HG02884 (cell line): ENCODE data around the gene EBPL.

Experiments used
- ATAC-seq: cut with Tn5 transposase; IDR thresholded peaks from one replicate; pipeline ENCODE4 v1.9.1; 2021; ENCODE audit warnings: mild to moderate bottlenecking, moderate library complexity; ENCODE audit not compliant: unreplicated experiment

The EBPL gene

DNA sequence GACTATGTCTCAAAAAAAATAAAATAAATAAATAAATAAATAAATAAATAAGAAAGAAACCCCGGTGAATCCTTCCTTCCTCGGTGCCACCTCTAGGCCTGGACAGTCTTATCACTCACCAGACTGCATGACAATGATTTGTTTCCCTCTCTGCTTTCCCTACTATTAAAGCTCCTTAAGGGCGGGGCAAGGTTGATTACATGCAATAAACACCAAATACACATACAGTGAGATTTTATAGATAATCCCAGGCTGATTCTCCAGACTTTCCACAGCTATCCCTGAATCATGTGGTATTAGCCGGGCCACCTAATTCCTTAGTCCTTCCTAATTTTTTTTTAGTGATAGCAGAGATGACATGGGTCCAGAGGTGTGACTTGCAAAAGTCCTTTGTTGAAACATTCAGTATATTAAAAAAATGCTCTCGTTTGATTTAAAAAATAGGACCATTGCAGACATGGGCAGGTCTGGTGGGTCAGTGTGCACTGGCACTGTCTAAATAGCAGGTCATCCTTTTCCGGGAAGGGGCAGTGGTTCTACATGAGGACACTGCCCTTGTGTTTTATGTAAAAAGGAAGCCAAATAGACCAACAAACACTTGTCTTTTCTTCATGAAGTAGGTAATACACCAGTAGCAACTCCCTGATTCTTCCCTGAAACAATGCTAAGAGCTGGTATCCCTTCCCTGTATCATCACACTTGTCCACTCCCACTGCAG lies 14.5 kb downstream of the EBPL start:
- no peak for ATAC-seq

DNA sequence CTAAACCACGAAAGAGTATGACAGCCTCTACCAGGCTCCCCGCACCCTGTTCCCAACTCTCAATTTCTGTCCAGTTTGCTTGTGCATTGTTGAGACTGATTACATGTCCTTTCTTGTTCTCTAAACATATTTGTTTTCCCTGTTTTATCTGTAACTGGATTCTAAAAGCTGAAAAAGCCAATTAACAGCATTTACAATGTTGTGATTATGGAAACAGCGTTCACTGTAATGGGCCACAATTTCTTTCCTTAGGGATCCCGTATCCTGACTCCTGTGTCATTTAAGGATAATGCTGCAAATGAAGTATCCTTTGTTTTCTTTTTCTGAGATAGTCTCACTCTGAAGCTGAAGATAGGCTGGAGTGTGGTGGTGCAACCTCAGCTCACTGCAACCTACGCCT lies 20.5 kb downstream of the EBPL start:
- no peak for ATAC-seq

DNA sequence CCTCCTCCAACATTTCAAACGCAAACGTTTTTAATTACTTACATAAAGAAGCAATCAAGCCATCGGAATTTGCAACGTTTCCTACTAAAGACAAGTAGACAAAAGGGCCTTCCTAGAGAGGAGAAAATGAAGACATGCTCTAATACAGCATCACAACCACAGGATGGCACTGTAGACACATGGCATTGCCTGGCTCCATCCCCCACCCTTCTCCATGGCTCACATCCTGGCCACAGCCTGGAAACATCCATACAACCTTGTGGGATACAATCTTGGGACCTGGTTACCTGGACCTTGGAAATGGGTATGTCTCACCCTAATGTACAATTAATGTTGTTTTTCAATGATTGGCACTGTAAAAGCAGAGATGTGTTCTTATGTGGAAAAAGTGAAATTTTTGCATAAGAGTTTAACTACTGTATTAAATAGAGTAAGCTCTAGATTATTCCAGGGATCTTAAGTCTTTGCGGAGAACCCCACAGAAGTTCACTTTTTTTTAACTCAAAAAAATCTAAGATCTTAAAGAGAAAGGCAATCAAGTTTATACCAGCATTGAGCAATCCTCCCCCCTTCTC lies 21.5 kb downstream of the EBPL start:
- ATAC-seq: no peak

DNA sequence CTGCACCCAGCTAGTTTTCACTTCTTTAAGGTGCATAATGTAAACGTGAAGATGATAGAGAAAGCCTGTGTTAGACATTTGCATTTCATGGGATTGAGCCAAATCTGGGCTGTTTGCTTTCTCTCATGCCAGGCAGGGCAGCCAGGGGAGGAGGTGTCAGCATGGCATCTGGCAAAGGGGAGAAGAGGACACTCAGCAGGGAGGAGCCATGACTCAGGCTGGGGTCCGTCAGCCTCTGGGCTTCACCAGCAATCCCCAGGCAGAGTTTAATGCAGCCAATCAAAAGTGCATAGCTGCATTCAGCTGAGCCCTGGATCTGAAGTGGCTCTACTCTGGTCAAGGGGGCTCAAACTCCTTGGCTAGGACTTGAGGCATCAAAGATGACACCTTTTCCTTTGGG lies 23.5 kb downstream of the EBPL start:
- ATAC-seq: no peak

DNA sequence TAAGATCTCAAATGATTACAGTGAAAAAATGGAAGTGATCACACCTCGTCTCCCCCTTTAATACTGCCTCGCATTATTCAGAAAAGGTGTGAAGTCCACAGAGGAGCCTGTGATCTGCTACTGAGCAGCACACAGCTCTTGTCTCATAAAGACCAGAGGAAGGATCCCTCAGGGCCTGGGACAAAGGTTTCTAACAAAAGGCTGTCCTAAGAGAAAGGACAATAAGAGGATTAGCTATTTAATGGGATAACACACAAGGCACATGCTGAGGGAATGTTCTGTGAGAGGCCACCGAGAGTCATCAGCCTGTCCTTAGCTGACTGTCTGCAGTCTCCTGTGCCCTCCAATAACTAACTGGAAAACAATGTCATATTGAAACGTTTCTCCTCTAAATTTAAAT lies 26.7 kb downstream of the EBPL start:
- no peak for ATAC-seq

DNA sequence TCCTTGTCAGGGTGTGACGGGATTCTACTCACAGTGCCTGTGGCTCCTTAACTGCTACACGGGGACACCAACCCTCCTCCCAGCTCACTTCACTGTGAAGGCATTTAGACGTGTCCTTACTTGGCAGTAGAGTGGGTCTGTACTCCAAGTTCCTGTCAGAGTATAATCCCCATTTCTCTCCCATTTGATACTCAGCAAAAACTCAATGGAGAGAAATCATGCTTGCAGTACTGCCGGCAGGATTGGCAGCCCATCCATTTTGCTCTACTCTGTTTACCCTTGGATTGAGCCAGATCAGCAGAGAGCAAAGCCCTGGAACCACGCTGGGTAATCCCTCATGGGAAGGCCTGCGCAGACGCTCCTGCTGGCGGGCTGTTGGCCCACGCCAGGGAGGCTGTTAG lies 34.0 kb downstream of the EBPL start:
- no peak for ATAC-seq

DNA sequence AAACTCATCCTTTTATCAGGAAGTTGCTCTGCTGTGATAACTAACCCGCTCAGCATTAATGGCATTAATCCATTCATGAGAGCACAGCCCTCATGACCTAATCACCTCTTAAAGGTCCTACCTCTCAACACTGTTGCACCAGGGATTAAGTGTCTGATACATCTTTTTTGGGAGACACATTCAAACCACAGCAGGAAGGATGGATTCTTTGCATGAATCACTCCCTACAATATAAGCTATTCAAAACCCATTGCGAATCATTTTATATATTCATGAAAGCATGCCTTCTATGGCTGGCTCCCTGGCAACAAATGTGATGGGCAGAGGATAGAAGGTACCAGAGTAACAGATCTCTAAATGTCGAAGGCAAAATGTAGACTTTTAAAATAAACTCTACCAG lies 35.4 kb downstream of the EBPL start:
- ATAC-seq: no peak

DNA sequence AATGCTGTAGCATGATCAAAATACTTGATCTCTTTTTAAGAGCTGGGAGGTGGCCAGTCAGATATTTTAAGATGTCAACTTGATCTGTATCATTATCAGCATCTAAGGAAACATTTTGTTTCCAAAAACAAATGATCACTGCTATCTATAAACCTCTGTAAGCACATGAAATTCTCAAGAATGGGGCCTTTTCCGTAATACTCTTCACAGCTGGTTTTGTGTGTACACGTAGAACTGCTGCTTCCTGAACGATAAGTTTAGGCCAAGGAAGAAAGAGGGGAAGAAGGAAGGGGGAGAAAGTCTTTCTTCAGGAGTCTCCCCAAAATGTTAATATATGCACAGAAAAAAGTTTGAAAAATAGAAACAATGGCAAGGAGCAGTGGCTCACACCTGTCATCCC lies 37.3 kb downstream of the EBPL start:
- no peak for ATAC-seq

DNA sequence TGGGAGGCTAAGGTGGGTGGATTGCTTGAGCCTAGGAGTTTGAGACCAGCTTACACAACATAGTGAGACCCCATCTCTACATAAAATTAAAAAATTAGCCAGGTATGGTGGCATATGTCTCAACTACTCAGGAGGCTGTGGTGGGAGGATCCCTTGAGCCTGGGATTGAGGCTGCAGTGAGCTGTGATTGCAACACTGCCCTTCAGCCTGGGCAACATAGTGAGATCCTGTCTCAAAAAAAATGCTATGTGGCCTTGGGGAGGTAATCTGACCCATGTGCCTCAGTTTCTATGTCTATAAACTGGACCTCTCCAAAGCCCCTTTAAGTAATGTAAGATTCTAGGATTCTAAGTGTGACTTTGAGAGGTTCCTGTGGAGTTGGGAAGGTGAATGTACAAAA lies 37.8 kb downstream of the EBPL start:
- ATAC-seq: no peak

DNA sequence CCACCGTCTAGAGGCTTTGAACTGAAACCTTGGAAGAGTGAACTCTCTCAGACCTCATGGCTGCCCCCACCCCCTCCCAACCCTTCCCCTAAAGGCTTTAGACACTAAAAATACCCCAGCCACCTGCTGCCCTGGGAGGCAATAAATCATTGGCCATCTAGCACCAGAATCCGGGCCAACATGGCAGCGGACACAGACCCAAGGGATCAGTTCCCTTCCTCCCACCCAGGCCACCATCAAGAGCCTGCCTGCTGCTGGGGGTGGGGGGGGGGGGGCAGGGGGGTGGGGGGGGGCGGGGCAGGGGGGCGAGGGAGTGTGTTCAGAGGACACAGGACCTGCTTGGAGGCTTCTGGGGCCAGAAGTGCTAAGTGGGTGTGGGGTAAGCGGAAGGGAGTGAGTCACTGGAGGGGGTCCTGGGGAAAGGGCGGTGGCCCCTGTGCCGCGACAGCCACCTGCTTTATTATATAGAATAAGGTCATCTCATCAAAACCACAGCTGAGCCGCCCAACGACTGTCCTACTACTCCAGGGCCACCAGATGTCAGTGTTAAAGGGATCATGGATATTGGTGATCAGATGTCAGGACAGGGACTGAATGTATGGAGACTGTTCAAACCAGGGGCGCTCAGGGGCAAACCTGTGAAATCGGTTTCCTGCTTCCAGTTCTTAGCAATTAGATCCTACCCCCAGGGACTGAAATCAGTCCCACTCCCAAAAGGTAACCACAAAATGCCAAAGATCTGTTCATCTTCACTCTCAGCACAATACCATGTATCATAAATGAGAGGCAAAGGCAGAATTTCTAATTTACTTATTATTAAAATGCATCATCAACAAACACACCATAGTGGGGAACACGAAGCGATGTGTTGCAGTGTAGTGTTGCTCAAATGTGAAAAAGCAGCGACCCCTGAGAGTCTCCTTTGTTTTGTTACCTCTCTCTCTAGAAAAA lies 38.7 kb downstream of the EBPL start:
- ATAC-seq: no peak

DNA sequence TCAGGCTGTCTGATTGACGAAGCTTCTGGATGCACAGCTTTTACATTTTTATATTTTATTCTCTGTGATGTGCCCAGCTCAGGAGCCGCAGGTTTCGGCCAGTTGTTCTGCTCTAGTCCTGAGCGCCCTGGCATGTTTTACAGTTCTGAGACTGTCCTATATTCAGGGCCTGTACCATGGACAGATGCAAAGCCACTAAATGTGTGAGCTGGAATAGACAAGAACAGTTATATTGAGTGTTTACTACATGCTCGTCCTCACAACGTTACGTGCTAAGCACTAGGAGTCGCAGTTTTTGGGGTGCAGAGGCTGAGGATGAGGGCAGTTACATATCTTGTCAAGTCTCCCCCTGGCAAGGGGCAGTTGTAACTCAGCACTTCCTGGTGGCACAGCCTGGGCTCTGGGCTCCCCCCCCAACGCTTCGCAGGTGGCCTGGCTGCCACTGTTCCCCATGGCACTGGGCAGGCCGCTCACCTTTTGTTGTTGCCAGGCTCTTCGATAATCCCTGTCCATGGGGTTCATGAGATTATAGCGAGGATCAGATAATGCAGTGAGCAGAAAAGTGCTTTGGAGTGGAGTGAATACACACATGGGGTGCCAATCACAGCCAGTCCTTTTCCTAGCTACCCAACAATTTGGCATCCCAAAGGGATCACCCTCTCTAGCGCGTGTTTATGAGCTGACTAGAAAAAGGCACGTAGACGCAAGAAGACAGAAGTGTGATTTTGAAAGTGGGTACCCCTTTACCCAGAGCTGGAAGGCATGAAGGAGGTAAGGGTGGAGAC lies 39.5 kb downstream of the EBPL start:
- no peak for ATAC-seq

DNA sequence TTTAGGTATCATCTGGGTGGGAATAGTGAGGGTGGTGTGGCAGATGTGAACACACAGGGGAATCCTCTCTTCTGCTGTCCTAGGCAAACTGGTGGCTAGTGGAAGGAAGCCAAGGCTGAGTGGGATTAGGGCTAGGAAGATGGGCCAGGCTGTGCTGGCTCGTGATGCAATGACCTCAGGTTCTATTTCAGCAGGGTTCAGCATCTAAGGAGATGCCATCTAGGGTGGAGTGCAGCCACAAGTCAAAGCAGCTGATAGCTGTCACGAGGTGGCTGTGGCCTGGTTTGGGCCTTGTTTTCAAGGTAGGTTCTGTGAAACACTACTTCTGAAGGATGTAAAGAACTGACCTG lies 41.3 kb downstream of the EBPL start:
- no peak for ATAC-seq

DNA sequence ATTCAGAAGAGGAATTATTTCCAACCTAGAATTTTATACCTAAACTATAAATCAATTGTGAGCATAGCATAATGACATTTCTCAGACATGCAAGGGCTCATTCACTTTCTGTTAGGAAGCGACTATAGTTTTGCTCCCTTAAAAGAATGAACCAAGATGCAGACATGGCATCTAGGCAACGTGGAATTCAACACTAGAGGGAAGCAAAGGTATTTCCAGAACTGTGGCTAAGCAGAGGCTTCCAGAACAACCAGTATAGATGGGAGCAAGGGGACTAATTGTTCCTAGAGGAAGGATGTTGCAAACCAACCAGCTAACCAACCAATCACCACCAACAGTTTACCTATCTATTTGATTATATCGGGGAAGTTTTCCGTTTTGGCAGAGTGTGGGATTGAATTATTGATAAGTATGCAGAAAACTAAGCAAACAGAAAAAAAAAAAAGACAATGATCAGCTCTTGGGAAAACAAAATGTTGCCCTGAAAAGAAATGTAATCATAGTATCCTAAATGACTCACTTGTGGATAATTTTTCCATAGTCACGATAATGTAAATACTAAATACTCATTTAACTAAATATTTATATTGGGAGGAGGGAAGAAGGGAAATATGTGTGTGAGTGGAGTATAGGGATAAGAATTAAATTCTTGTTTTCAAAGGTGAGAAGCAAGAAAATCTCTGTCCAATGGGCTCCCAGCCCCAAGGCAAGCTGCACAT lies 41.9 kb downstream of the EBPL start:
- no peak for ATAC-seq

DNA sequence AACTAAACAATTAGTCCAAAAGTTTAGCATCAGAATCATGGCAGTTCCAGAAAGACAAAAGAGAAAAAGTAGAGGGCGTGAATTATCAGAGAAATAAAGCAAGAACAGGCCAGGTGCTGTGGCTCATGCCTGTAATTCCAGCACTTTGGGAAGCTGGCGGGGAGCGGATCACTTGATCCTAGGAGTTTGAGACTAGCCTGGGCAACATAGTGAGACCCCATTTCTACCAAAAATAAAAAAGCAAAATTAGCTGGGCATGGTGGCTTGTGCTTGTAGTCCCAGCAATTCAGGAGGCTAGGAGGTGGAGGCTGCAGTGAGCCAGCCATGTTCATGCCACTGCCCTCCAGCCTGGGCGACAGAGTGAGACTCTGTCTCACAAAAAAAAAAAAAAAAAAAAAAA lies 44.6 kb downstream of the EBPL start:
- ATAC-seq: no peak

DNA sequence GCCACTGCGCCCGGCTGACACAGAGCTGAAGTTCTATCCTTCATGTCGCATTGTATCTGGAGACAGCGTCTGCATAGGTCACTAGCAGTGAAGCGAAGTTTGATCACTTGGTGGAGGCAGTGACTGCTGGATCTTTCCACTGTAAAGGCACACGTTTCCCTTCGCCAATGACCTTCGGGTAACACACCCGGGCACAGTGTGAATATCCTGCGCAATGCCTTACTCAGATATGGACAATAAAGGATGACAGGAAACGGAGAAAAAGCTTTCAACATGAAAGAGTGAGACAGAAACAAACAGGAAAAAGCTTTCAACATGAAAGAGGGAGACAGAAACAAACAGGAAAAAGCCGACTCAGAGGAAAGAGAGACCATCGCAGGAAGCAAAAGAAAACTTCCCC lies 45.8 kb downstream of the EBPL start:
- no peak for ATAC-seq

DNA sequence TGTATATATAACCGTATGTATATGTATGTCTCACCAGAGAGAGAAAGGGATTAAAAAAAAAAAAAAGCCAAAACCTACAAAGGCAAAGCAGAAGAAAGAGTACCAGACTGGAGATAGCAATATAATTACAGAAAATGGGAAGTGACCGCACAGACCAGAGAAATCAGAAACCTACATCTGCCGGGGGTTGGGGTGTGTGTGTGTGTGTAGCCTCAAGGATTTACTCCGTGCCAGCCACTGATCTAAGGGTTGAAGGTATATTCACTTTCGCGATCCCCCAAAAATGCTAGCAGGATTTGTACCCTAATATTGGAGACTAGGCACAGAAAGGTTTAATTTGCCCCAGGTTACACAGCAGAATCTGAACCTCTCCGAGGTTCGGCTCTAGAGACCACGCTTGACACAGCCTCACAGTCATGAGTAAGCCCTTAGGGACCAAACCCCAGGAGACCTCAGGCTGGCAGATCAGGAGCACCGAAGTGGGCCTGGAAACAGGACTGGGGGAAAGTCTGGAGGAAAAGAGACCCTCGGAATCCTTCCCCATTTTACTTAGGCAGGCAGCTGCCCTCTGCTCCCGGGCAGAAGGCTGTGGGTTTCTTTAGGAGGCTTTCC lies 48.1 kb downstream of the EBPL start:
- ATAC-seq: no peak

DNA sequence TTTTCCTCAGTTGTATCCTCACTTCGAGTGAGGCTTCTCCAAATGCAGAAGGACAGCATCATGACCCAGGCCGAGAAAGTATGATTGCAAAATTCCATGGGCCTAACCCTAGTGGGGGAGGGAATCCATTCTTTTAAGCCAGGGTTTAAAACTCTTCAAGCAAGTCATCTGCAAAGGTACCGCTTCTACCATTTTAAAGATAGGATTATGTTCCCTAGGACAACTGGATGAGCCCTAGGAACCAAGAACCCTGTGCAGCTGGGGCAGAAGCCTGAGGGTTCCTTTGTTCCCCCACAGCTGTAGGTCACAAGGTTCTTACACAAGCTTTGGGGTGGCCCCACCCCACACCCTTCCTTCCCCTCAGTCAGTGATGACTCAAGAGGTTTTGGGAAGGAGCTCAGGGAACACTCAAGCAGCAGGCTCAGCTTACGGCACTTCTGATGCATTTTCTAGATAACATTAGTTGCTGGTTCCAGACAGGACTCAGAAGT lies 49.4 kb downstream of the EBPL start:
- no peak for ATAC-seq

DNA sequence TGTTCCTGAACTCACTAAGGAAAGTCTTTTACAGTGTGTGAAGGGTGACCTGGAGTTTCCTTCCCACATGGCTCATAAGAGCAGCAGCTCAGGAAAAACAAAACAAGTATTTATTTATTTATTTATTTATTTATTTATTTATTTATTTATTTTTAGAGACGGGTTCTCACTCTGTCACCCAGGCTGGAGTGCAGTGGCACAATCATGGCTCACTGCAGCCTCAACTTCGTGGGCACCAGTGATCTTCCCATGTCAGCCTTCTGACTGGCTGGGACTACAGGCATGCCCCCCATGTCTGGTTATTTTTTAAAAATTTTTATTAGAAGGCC lies 52.6 kb downstream of the EBPL start:
- no peak for ATAC-seq

DNA sequence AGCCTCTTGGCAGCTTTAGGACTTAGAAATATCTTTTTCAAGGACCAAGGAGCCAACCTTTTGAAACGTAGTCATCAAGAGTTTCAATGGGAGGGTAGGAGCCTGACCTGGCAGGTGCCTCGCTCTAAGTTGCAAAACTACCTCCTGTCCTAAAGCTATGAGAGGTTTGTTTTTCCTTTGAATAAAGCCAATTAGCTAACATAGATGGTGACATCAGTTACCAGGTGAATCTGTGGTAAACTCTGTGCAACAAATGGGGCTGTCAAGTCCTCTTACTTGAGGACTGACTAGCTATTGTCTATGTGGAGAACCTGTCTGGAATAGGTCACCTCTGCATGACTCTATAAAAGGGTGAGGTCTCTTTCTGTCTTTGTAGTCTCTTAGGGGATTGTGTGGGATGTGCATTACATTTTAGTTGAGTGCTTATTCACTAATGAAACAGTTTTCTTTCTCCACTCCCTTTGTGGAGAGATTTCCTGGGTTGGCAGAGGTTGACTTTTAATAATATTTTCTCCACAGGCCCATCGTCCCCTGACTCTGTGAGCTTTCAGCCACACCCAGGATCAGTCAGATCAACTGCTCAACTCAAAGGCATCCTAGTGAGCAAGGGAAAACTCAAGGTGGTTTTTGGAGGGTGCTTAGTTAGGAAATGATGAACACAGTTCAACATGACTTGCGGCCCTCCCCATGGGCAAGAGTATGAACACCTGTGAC lies 53.1 kb downstream of the EBPL start:
- no peak for ATAC-seq

DNA sequence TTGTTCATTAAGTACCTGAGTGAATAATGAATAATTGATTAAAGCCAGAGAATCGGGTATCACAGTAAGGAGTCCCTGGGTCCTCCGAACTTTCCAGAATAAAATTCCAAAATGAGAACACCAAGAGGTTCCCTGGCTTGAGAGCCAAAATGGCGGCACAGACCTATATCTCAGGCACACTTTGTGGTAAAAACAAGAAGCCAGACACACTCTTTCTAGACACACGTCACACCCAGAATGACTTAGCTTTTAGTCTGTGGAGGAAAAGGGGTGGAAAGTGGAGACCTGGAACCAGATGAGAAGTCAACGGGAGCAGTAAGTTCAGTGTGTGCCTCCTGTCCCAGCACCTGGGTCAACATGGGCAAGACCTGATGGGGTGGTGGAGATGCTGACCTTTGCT lies 54.6 kb downstream of the EBPL start:
- ATAC-seq: no peak
